Calu3 (cell line): Measurements from ENCODE around the gene CDC42. TPM values are rescaled to one million over a fixed set of nuclear protein-coding genes. Genes with fewer than 3 reads are reported as not detected.
"Not testable (repeated sequence)": the region's sequence is repeated elsewhere in the genome, so short reads cannot be mapped to it uniquely, and the experiment has no call there.

ENCODE experiments used
- BruUV-seq: library from RNA; stranded (reverse); fragments of 400-500 nt; replicated peaks from 2 replicates; lab custom pipeline; 2021; lab: Mats Ljungman, UMichigan
- CTCF ChIA-PET: fragments of 300-600 bp; sonication (Branson Sonifier 250); formaldehyde crosslinking; loops from one replicate; lab custom pipeline; 2022; ENCODE audit warnings: antibody characterized with exemption; lab: Charles Lee
- DNase-seq: peaks from one replicate; pipeline ENCODE4 v3.0.0; 2022
- H3K27ac Mint-ChIP-seq: one replicate; pipeline ENCODE4 v1.8.0; 2022; ENCODE audit warnings: mixed read lengths; ENCODE audit not compliant: unreplicated experiment
- H3K27me3 Mint-ChIP-seq: one replicate; pipeline ENCODE4 v1.8.0; 2022; ENCODE audit warnings: mixed read lengths; ENCODE audit not compliant: unreplicated experiment
- H3K36me3 Mint-ChIP-seq: one replicate; pipeline ENCODE4 v1.8.0; 2022; ENCODE audit warnings: mild to moderate bottlenecking, moderate library complexity, mixed read lengths; ENCODE audit not compliant: insufficient read depth, unreplicated experiment
- H3K4me1 Mint-ChIP-seq: one replicate; pipeline ENCODE4 v1.8.0; 2022; ENCODE audit warnings: mild to moderate bottlenecking, low read depth, mixed read lengths; ENCODE audit not compliant: unreplicated experiment
- H3K4me3 Mint-ChIP-seq: one replicate; pipeline ENCODE4 v1.8.0; 2022; ENCODE audit warnings: mild to moderate bottlenecking, low read depth, moderate library complexity, mixed read lengths; ENCODE audit not compliant: unreplicated experiment
- H3K9me3 Mint-ChIP-seq: one replicate; pipeline ENCODE4 v1.8.0; 2022; ENCODE audit warnings: low read depth, mixed read lengths; ENCODE audit not compliant: unreplicated experiment
- CTCF ChIP-seq: fragments of 200-600 bp; IDR thresholded peaks from one replicate; pipeline ENCODE4 v1.8.0; 2022; ENCODE audit warnings: antibody characterized with exemption; ENCODE audit not compliant: unreplicated experiment
- intact Hi-C: fragments of 100-400 bp; cut with micrococcal nuclease; formaldehyde crosslinking; loops from one replicate; pipeline ENCODE4 v1.10.0; 2022; ENCODE audit not compliant: unreplicated experiment
- total RNA-seq: library from RNA; stranded (reverse); gene quantifications from 2 replicates; pipeline ENCODE4 v1.2.3, GENCODE V29; 2022

Gene CDC42
- total RNA-seq, 1 experiment from 2014 or later: 204 TPM

- Mint-ChIP-seq H3K36me3 (peaks cover 59% of the 10 kb centered on the region), H3K27me3 (no peaks in the 10 kb centered on the region), H3K4me3 (no peak overlapping the region)
These were observed 36.6 kb downstream of the CDC42 start for GRCh38 chr1:22089134-22089571.

GRCh38 chr1:22089787-22090186, 37.3 kb downstream of the CDC42 start:
- no TSS peak for BruUV-seq
- Mint-ChIP-seq H3K4me3 (no peak overlapping the region), H3K27me3 (no peaks in the 10 kb centered on the region), H3K36me3 (peaks cover 56% of the 10 kb centered on the region), H3K9me3 (no peaks in the 10 kb centered on the region), H3K4me1 (peaks cover 36% of the 10 kb centered on the region), H3K27ac (peak overlapping the region; percentile 25)
- DNase-seq: no peak
- intact Hi-C loops: loop anchor here (5.0 kb wide), 1 partner anchor 32 kb away; no protein-coding TSS in a partner anchor
- no peak for TF ChIP-seq CTCF
- CTCF ChIA-PET: no interaction called here

More at GRCh38 chr1:22089134-22089571, 36.6 kb downstream of the CDC42 start:
- no peak for DNase-seq
- intact Hi-C loops: no loop called here
- Mint-ChIP-seq H3K9me3 (no peaks in the 10 kb centered on the region), H3K27ac (no peak overlapping the region), H3K4me1 (peaks cover 36% of the 10 kb centered on the region)
- CTCF ChIA-PET: no interaction called here
- no peak for TF ChIP-seq CTCF
- no TSS peak for BruUV-seq

GRCh38 chr1:22090867-22091266, 38.4 kb downstream of the CDC42 start:
- H3K27me3 Mint-ChIP-seq: no peaks in the 10 kb centered on the region
- H3K4me3 Mint-ChIP-seq: no peak overlapping the region
- H3K27ac Mint-ChIP-seq: peak overlapping the region; percentile 56
- H3K4me1 Mint-ChIP-seq: peaks cover 36% of the 10 kb centered on the region
- no peaks in the 10 kb centered on the region for H3K9me3 Mint-ChIP-seq
- CTCF ChIA-PET: no interaction called here
- no peak for DNase-seq
- no TSS peak for BruUV-seq
- intact Hi-C loops: loop anchor here (5.0 kb wide), 1 partner anchor 34 kb away; no protein-coding TSS in a partner anchor
- TF ChIP-seq CTCF: no peak
- H3K36me3 Mint-ChIP-seq: peaks cover 57% of the 10 kb centered on the region

GRCh38 chr1:22092026-22092768, 39.7 kb downstream of the CDC42 start:
- H3K36me3 Mint-ChIP-seq: peaks cover 46% of the 10 kb centered on the region
- peaks cover 36% of the 10 kb centered on the region for H3K4me1 Mint-ChIP-seq
- CTCF ChIA-PET, H3K27ac Mint-ChIP-seq, DNase-seq, BruUV-seq, H3K4me3 Mint-ChIP-seq, H3K9me3 Mint-ChIP-seq, H3K27me3 Mint-ChIP-seq: not testable (repeated sequence)
- intact Hi-C loops: loop anchor here (5.0 kb wide), 1 partner anchor 35 kb away; no protein-coding TSS in a partner anchor

GRCh38 chr1:22093513-22093912, 41.0 kb downstream of the CDC42 start:
- peaks cover 47% of the 10 kb centered on the region for H3K36me3 Mint-ChIP-seq

More at GRCh38 chr1:22093513-22093912, 41.0 kb downstream of the CDC42 start:
- CTCF ChIA-PET: no interaction called here
- intact Hi-C loops: loop anchor here (5.0 kb wide), 1 partner anchor 36 kb away; no protein-coding TSS in a partner anchor
- no peak for TF ChIP-seq CTCF
- DNase-seq: no peak
- no peaks in the 10 kb centered on the region for H3K9me3 Mint-ChIP-seq
- no TSS peak for BruUV-seq
- peaks cover 28% of the 10 kb centered on the region for H3K4me1 Mint-ChIP-seq
- no peaks in the 10 kb centered on the region for H3K27me3 Mint-ChIP-seq
- H3K27ac Mint-ChIP-seq: no peak overlapping the region
- no peak overlapping the region for H3K4me3 Mint-ChIP-seq
